Measurements from ENCODE around the gene BCAR3.
A peak's percentile ranks its signal among the peaks of the same experiment; 100 is the strongest.

Gene BCAR3

GRCh38 chr1:93605812-93606512 lies 75.7 kb downstream of the BCAR3 start:
- no peak overlapping the region for H3K4me3 ChIP-seq (ENCODE audit: low read depth in 1 of 2, low read length in 2 of 2)
- peaks cover 24% of the 10 kb centered on the region for H3K4me1 ChIP-seq (ENCODE audit: insufficient read depth, low read length)
- no peaks in the 10 kb centered on the region for H3K9me3 ChIP-seq (ENCODE audit: low read length)
- H3K9ac ChIP-seq (ENCODE audit: low read length), result no peak overlapping the region
- no peak overlapping the region for H3K27ac ChIP-seq (ENCODE audit: low read depth, low read length)
- no peaks in the 10 kb centered on the region for H3K36me3 ChIP-seq (ENCODE audit: insufficient read depth, low read length)
- no peaks in the 10 kb centered on the region for H3K27me3 ChIP-seq (ENCODE audit: control insufficient read depth in 1 of 2, insufficient read depth in 2 of 2, low read length in 2 of 2)

GRCh38 chr1:93605026-93605568 lies 76.5 kb downstream of the BCAR3 start:
- Histone ChIP-seq H3K4me1 (ENCODE audit: insufficient read depth, low read length) (peaks cover 24% of the 10 kb centered on the region), H3K27ac (ENCODE audit: low read depth, low read length) (no peak overlapping the region)

GRCh38 chr1:93604411-93604810 lies 77.2 kb downstream of the BCAR3 start:
- Histone ChIP-seq H3K27me3 (ENCODE audit: control insufficient read depth in 1 of 2, insufficient read depth in 2 of 2, low read length in 2 of 2) (no peaks in the 10 kb centered on the region), H3K9ac (ENCODE audit: low read length) (no peak overlapping the region), H3K4me1 (ENCODE audit: insufficient read depth, low read length) (peaks cover 24% of the 10 kb centered on the region), H3K4me3 (ENCODE audit: low read depth in 1 of 2, low read length in 2 of 2) (no peak overlapping the region), H3K36me3 (ENCODE audit: insufficient read depth, low read length) (no peaks in the 10 kb centered on the region), H3K27ac (ENCODE audit: low read depth, low read length) (no peak overlapping the region), H3K9me3 (ENCODE audit: low read length) (no peaks in the 10 kb centered on the region)

More at GRCh38 chr1:93605026-93605568, 76.5 kb downstream of the BCAR3 start:
- no peaks in the 10 kb centered on the region for H3K9me3 ChIP-seq (ENCODE audit: low read length)
- H3K36me3 ChIP-seq (ENCODE audit: insufficient read depth, low read length), result no peaks in the 10 kb centered on the region
- no peaks in the 10 kb centered on the region for H3K27me3 ChIP-seq (ENCODE audit: control insufficient read depth in 1 of 2, insufficient read depth in 2 of 2, low read length in 2 of 2)
- H3K9ac ChIP-seq (ENCODE audit: low read length), result no peak overlapping the region
- H3K4me3 ChIP-seq (ENCODE audit: low read depth in 1 of 2, low read length in 2 of 2), result no peak overlapping the region

GRCh38 chr1:93603601-93604000 lies 78.0 kb downstream of the BCAR3 start:
- H3K4me1 ChIP-seq (ENCODE audit: insufficient read depth, low read length), result peaks cover 27% of the 10 kb centered on the region
- no peaks in the 10 kb centered on the region for H3K36me3 ChIP-seq (ENCODE audit: insufficient read depth, low read length)
- H3K27ac ChIP-seq (ENCODE audit: low read depth, low read length), result no peak overlapping the region
- H3K4me3 ChIP-seq (ENCODE audit: low read depth in 1 of 2, low read length in 2 of 2), result no peak overlapping the region
- H3K27me3 ChIP-seq (ENCODE audit: control insufficient read depth in 1 of 2, insufficient read depth in 2 of 2, low read length in 2 of 2), result no peaks in the 10 kb centered on the region
- no peaks in the 10 kb centered on the region for H3K9me3 ChIP-seq (ENCODE audit: low read length)
- H3K9ac ChIP-seq (ENCODE audit: low read length), result no peak overlapping the region

- no peaks in the 10 kb centered on the region for H3K27me3 ChIP-seq (ENCODE audit: control insufficient read depth in 1 of 2, insufficient read depth in 2 of 2, low read length in 2 of 2)
- H3K4me1 ChIP-seq (ENCODE audit: insufficient read depth, low read length), result peaks cover 27% of the 10 kb centered on the region
- H3K36me3 ChIP-seq (ENCODE audit: insufficient read depth, low read length), result no peaks in the 10 kb centered on the region
- H3K9ac ChIP-seq (ENCODE audit: low read length), result no peak overlapping the region
- no peak overlapping the region for H3K27ac ChIP-seq (ENCODE audit: low read depth, low read length)
- no peak overlapping the region for H3K4me3 ChIP-seq (ENCODE audit: low read depth in 1 of 2, low read length in 2 of 2)
- H3K9me3 ChIP-seq (ENCODE audit: low read length), result no peaks in the 10 kb centered on the region
These were observed 78.5 kb downstream of the BCAR3 start for GRCh38 chr1:93603106-93603505.

GRCh38 chr1:93602101-93602500 lies 79.5 kb downstream of the BCAR3 start:
- no peaks in the 10 kb centered on the region for H3K27me3 ChIP-seq (ENCODE audit: control insufficient read depth in 1 of 2, insufficient read depth in 2 of 2, low read length in 2 of 2)
- no peaks in the 10 kb centered on the region for H3K9me3 ChIP-seq (ENCODE audit: low read length)
- no peak overlapping the region for H3K27ac ChIP-seq (ENCODE audit: low read depth, low read length)
- peaks cover 32% of the 10 kb centered on the region for H3K4me1 ChIP-seq (ENCODE audit: insufficient read depth, low read length)
- no peak overlapping the region for H3K4me3 ChIP-seq (ENCODE audit: low read depth in 1 of 2, low read length in 2 of 2)
- H3K9ac ChIP-seq (ENCODE audit: low read length), result no peak overlapping the region
- H3K36me3 ChIP-seq (ENCODE audit: insufficient read depth, low read length), result no peaks in the 10 kb centered on the region

- Histone ChIP-seq H3K27ac (ENCODE audit: low read depth, low read length) (no peak overlapping the region), H3K27me3 (ENCODE audit: control insufficient read depth in 1 of 2, insufficient read depth in 2 of 2, low read length in 2 of 2) (no peaks in the 10 kb centered on the region), H3K4me3 (ENCODE audit: low read depth in 1 of 2, low read length in 2 of 2) (no peak overlapping the region), H3K9me3 (ENCODE audit: low read length) (no peaks in the 10 kb centered on the region), H3K9ac (ENCODE audit: low read length) (no peak overlapping the region), H3K4me1 (ENCODE audit: insufficient read depth, low read length) (peaks cover 36% of the 10 kb centered on the region), H3K36me3 (ENCODE audit: insufficient read depth, low read length) (no peaks in the 10 kb centered on the region)
These were observed 80.0 kb downstream of the BCAR3 start for GRCh38 chr1:93601686-93602085.

- no peaks in the 10 kb centered on the region for H3K27me3 ChIP-seq (ENCODE audit: control insufficient read depth in 1 of 2, insufficient read depth in 2 of 2, low read length in 2 of 2)
- H3K9ac ChIP-seq (ENCODE audit: low read length), result no peak overlapping the region
- H3K9me3 ChIP-seq (ENCODE audit: low read length), result no peaks in the 10 kb centered on the region
- H3K36me3 ChIP-seq (ENCODE audit: insufficient read depth, low read length), result no peaks in the 10 kb centered on the region
- H3K4me1 ChIP-seq (ENCODE audit: insufficient read depth, low read length), result peaks cover 40% of the 10 kb centered on the region
- H3K4me3 ChIP-seq (ENCODE audit: low read depth in 1 of 2, low read length in 2 of 2), result no peak overlapping the region
- no peak overlapping the region for H3K27ac ChIP-seq (ENCODE audit: low read depth, low read length)
These were observed 81.0 kb downstream of the BCAR3 start for GRCh38 chr1:93600663-93601062.

- H3K4me3 ChIP-seq (ENCODE audit: low read depth in 1 of 2, low read length in 2 of 2), result no peak overlapping the region
- H3K27me3 ChIP-seq (ENCODE audit: control insufficient read depth in 1 of 2, insufficient read depth in 2 of 2, low read length in 2 of 2), result no peaks in the 10 kb centered on the region
- peaks cover 48% of the 10 kb centered on the region for H3K4me1 ChIP-seq (ENCODE audit: insufficient read depth, low read length)
- no peaks in the 10 kb centered on the region for H3K36me3 ChIP-seq (ENCODE audit: insufficient read depth, low read length)
- no peak overlapping the region for H3K27ac ChIP-seq (ENCODE audit: low read depth, low read length)
- H3K9me3 ChIP-seq (ENCODE audit: low read length), result no peaks in the 10 kb centered on the region
- no peak overlapping the region for H3K9ac ChIP-seq (ENCODE audit: low read length)
These were observed 82.2 kb downstream of the BCAR3 start for GRCh38 chr1:93599479-93599878.

GRCh38 chr1:93598861-93599439 lies 82.7 kb downstream of the BCAR3 start:
- Histone ChIP-seq H3K9me3 (ENCODE audit: low read length) (no peaks in the 10 kb centered on the region), H3K4me3 (ENCODE audit: low read depth in 1 of 2, low read length in 2 of 2) (no peak overlapping the region), H3K4me1 (ENCODE audit: insufficient read depth, low read length) (peaks cover 50% of the 10 kb centered on the region), H3K9ac (ENCODE audit: low read length) (no peak overlapping the region), H3K36me3 (ENCODE audit: insufficient read depth, low read length) (no peaks in the 10 kb centered on the region), H3K27me3 (ENCODE audit: control insufficient read depth in 1 of 2, insufficient read depth in 2 of 2, low read length in 2 of 2) (no peaks in the 10 kb centered on the region), H3K27ac (ENCODE audit: low read depth, low read length) (no peak overlapping the region)

- H3K9me3 ChIP-seq (ENCODE audit: low read length), result no peaks in the 10 kb centered on the region
- H3K36me3 ChIP-seq (ENCODE audit: insufficient read depth, low read length), result no peaks in the 10 kb centered on the region
- H3K4me3 ChIP-seq (ENCODE audit: low read depth in 1 of 2, low read length in 2 of 2), result no peak overlapping the region
- H3K4me1 ChIP-seq (ENCODE audit: insufficient read depth, low read length), result peaks cover 56% of the 10 kb centered on the region
- H3K9ac ChIP-seq (ENCODE audit: low read length), result no peak overlapping the region
- no peak overlapping the region for H3K27ac ChIP-seq (ENCODE audit: low read depth, low read length)
- H3K27me3 ChIP-seq (ENCODE audit: control insufficient read depth in 1 of 2, insufficient read depth in 2 of 2, low read length in 2 of 2), result no peaks in the 10 kb centered on the region
These were observed 83.2 kb downstream of the BCAR3 start for GRCh38 chr1:93598396-93598795.

GRCh38 chr1:93597709-93598108 lies 83.9 kb downstream of the BCAR3 start:
- Histone ChIP-seq H3K4me1 (ENCODE audit: insufficient read depth, low read length) (peaks cover 63% of the 10 kb centered on the region), H3K9ac (ENCODE audit: low read length) (no peak overlapping the region), H3K27me3 (ENCODE audit: control insufficient read depth in 1 of 2, insufficient read depth in 2 of 2, low read length in 2 of 2) (no peaks in the 10 kb centered on the region), H3K9me3 (ENCODE audit: low read length) (no peaks in the 10 kb centered on the region), H3K27ac (ENCODE audit: low read depth, low read length) (peak overlapping the region; percentile 31), H3K36me3 (ENCODE audit: insufficient read depth, low read length) (no peaks in the 10 kb centered on the region), H3K4me3 (ENCODE audit: low read depth in 1 of 2, low read length in 2 of 2) (no peak overlapping the region)

Data from muscle layer of colon (tissue), 2 donors.